Hepatocyte (in vitro differentiated cells): Measurements from ENCODE around the gene TMPRSS7. TPM values are rescaled to one million over a fixed set of nuclear protein-coding genes. Genes with fewer than 3 reads are reported as not detected.

Experiments used
- DNase-seq: peaks from one replicate; pipeline ENCODE4 v3.0.0-alpha.2; 2016; ENCODE audit warnings: low spot score
- H2AFZ ChIP-seq: fragments of 200-600 bp; sonication (generic); 2 replicates; pipeline ENCODE4 v1.6.0; 2016; ENCODE audit warnings: antibody characterized with exemption, mild to moderate bottlenecking
- H3K27ac ChIP-seq: fragments of 200-600 bp; sonication (generic); 2 replicates; pipeline ENCODE4 v1.5.1; 2016; ENCODE audit warnings: mild to moderate bottlenecking
- H3K27me3 ChIP-seq: fragments of 200-600 bp; sonication (generic); 2 replicates; pipeline ENCODE4 v1.6.1; 2016
- H3K36me3 ChIP-seq: fragments of 200-600 bp; sonication (generic); replicated peaks from 2 replicates; pipeline ENCODE4 v1.5.1; 2016; ENCODE audit warnings: low read depth; ENCODE audit not compliant: insufficient read depth
- H3K4me1 ChIP-seq: fragments of 200-600 bp; sonication (generic); 2 replicates; pipeline ENCODE4 v1.5.1; 2016; ENCODE audit warnings: mild to moderate bottlenecking, moderate library complexity; ENCODE audit not compliant: insufficient read depth
- H3K4me2 ChIP-seq: fragments of 200-600 bp; sonication (generic); 2 replicates; pipeline ENCODE4 v1.6.0; 2016
- H3K4me3 ChIP-seq: fragments of 200-600 bp; sonication (generic); 2 replicates; pipeline ENCODE4 v1.5.1; 2016; ENCODE audit warnings: mild to moderate bottlenecking
- H3K79me2 ChIP-seq: fragments of 200-600 bp; sonication (generic); 2 replicates; pipeline ENCODE4 v1.6.0; 2017; ENCODE audit warnings: mild to moderate bottlenecking
- H3K9me2 ChIP-seq: fragments of 200-600 bp; sonication (generic); replicated peaks from 2 replicates; pipeline ENCODE4 v1.6.0; 2017; ENCODE audit warnings: mild to moderate bottlenecking; ENCODE audit not compliant: insufficient read depth
- H3K9me3 ChIP-seq: fragments of 200-600 bp; sonication (generic); 2 replicates; pipeline ENCODE4 v1.5.1; 2016; ENCODE audit warnings: low read depth, mild to moderate bottlenecking
- H4K20me1 ChIP-seq: fragments of 200-600 bp; sonication (generic); 2 replicates; pipeline ENCODE4 v1.6.0; 2016; ENCODE audit warnings: mild to moderate bottlenecking; ENCODE audit not compliant: insufficient read depth, poor library complexity, severe bottlenecking
- CTCF ChIP-seq: fragments of 200-600 bp; sonication (generic); IDR thresholded peaks from 2 replicates; pipeline ENCODE4 v1.5.1; 2016; ENCODE audit warnings: antibody characterized with exemption, mild to moderate bottlenecking; ENCODE audit not compliant: poor library complexity
- EZH2 ChIP-seq: fragments of 200-600 bp; sonication (generic); IDR thresholded peaks from 2 replicates; pipeline ENCODE4 v1.6.1; 2016; ENCODE audit warnings: antibody characterized with exemption, mild to moderate bottlenecking, borderline replicate concordance
- EZH2phosphoT487 ChIP-seq: fragments of 200-600 bp; sonication (generic); IDR thresholded peaks from one replicate; pipeline ENCODE4 v1.6.1; 2018; ENCODE audit warnings: antibody characterized with exemption, mild to moderate bottlenecking, low read depth, moderate library complexity; ENCODE audit not compliant: unreplicated experiment, severe bottlenecking
- WGBS: methylation state at CpG from one replicate; pipeline ENCODE4 v1.1.6; 2016; ENCODE audit warnings: low lambda C conversion rate; ENCODE audit errors: missing lambda C conversion rate; 5-methylcytosine and 5-hydroxymethylcytosine counted together
- polyA plus RNA-seq: library from polyadenylated mRNA; unstranded; fragments of >200 nt; fragmentation: Nextera tagmentation; extraction: Ambion mirVana; gene quantifications from 2 replicates; pipeline ENCODE4 v1.2.1, GENCODE V29; 2016
- total RNA-seq: library from RNA; depleted of rRNA; stranded (reverse); fragments of >200 nt; gene quantifications from 2 replicates; pipeline ENCODE4 v1.2.3, GENCODE V29; 2014

The TMPRSS7 gene
- total and polyA plus RNA-seq, 2 experiments from 2014 or later: 0.06 TPM; not detected in 1

GRCh38 chr3:112084980-112085705, 50.6 kb downstream of the TMPRSS7 start:
- Histone ChIP-seq H2AFZ (peak overlapping the region; percentile 53), H4K20me1 (no peaks in the 10 kb centered on the region), H3K9me2 (no peaks in the 10 kb centered on the region), H3K4me3 (no peak overlapping the region), H3K27ac (peak overlapping the region; percentile 97), H3K36me3 (no peaks in the 10 kb centered on the region), H3K4me1 (peaks cover 28% of the 10 kb centered on the region), H3K79me2 (peaks cover 28% of the 10 kb centered on the region), H3K9me3 (no peaks in the 10 kb centered on the region), H3K27me3 (no peaks in the 10 kb centered on the region), H3K4me2 (peak overlapping the region; percentile 88)
- WGBS: 52% methylated on average over 7 of the region's 7 CpGs
- DNase-seq: peak; percentile 85
- TF ChIP-seq EZH2 (no peak), EZH2phosphoT487 (no peak), CTCF (no peak)

- no peaks in the 10 kb centered on the region for H3K27me3 ChIP-seq
- peaks cover 28% of the 10 kb centered on the region for H3K79me2 ChIP-seq
- no peaks in the 10 kb centered on the region for H3K9me2 ChIP-seq
- TF ChIP-seq EZH2phosphoT487 (no peak), EZH2 (no peak), CTCF (no peak)
- no peaks in the 10 kb centered on the region for H4K20me1 ChIP-seq
- no peaks in the 10 kb centered on the region for H3K9me3 ChIP-seq
- H2AFZ ChIP-seq: peak overlapping the region; percentile 53
- peak overlapping the region; percentile 88 for H3K4me2 ChIP-seq
- 31% methylated on average over 12 of the region's 12 CpGs for WGBS
- peak; percentile 14 for DNase-seq
- H3K4me3 ChIP-seq: no peak overlapping the region
- H3K36me3 ChIP-seq: no peaks in the 10 kb centered on the region
- peak overlapping the region; percentile 97 for H3K27ac ChIP-seq
- peaks cover 32% of the 10 kb centered on the region for H3K4me1 ChIP-seq
Measured at GRCh38 chr3:112085735-112086075, 51.2 kb downstream of the TMPRSS7 start.

- Histone ChIP-seq H4K20me1 (no peaks in the 10 kb centered on the region), H3K27me3 (no peaks in the 10 kb centered on the region), H3K4me2 (peak within 1 kb of the TSS; percentile 88), H3K9me2 (no peaks in the 10 kb centered on the region), H3K4me1 (peaks cover 38% of the 10 kb centered on the region), H3K9me3 (no peaks in the 10 kb centered on the region), H3K27ac (peak within 1 kb of the TSS; percentile 97), H3K79me2 (peaks cover 28% of the 10 kb centered on the region), H3K4me3 (peak within 1 kb of the TSS; percentile 43), H2AFZ (peak within 1 kb of the TSS; percentile 71), H3K36me3 (no peaks in the 10 kb centered on the region)
- no peak for TF ChIP-seq EZH2
- no peak for TF ChIP-seq EZH2phosphoT487
- TF ChIP-seq CTCF: no peak
- 1% methylated on average over 52 of the region's 67 CpGs for WGBS
- peak; percentile 94 for DNase-seq
Measured at GRCh38 chr3:112086076-112086854, 51.7 kb downstream of the TMPRSS7 start, which contains the start of gene C3orf52. Gene C3orf52 (plus strand): TSS chr3:112086389. CDS start chr3:112086408, 19 bp downstream.
